ENCODE results near the gene LCP2. TPM values are rescaled to one million over a fixed set of nuclear protein-coding genes. Genes with fewer than 3 reads are reported as not detected.

The LCP2 gene
- total and polyA plus RNA-seq, 2 experiments from 2014 or later = 0.80 TPM; not detected in 1

- Histone ChIP-seq H3K4me2 (no peak overlapping the region), H3K4me3 (no peak overlapping the region), H2AFZ (no peak overlapping the region), H3K27me3 (no peaks in the 10 kb centered on the region), H4K20me1 (ENCODE audit: insufficient read depth, poor library complexity, severe bottlenecking) (no peaks in the 10 kb centered on the region), H3K27ac (no peak overlapping the region), H3K9me3 (ENCODE audit: low read depth) (no peaks in the 10 kb centered on the region), H3K9me2 (replicated peaks; ENCODE audit: insufficient read depth) (no peaks in the 10 kb centered on the region), H3K36me3 (replicated peaks; ENCODE audit: insufficient read depth, low read depth) (no peaks in the 10 kb centered on the region), H3K4me1 (ENCODE audit: insufficient read depth) (peaks cover 3% of the 10 kb centered on the region), H3K79me2 (no peaks in the 10 kb centered on the region)
- TF ChIP-seq EZH2 (IDR thresholded peaks at IDR 0.05; ENCODE audit: borderline replicate concordance) = no peak
- no peak for TF ChIP-seq EZH2phosphoT487 (IDR thresholded peaks at IDR 0.05; ENCODE audit: low read depth, severe bottlenecking, unreplicated experiment)
- TF ChIP-seq CTCF (IDR thresholded peaks at IDR 0.05; ENCODE audit: poor library complexity) = no peak
- DNase-seq (ENCODE audit: low spot score) = no peak
Measured at GRCh38 chr5:170223360-170223759, 74.2 kb downstream of the LCP2 start.

DNA sequence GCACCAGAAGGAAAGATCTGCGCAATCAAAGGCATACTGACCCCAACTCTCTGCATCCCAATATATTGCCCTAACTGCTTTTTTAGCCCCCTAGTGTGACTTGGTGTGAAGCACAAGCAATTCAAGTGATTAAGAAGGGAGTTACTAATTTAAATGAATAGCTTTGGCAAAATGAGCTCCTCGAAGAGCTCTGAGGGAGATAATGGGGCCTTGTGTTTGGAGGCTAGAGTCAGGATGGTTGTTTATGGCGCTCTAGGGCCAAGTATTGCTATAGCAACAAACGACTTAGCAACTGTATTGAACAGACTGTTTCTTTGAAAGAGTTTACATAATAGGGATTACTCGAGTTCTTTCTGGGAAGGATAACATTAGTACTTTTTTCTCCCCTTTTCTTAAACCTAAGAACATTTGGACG, 76.2 kb downstream of the LCP2 start:
- DNase-seq (ENCODE audit: low spot score) = peak; percentile 42
- Histone ChIP-seq H3K4me3 (no peak overlapping the region), H3K79me2 (no peaks in the 10 kb centered on the region), H2AFZ (no peak overlapping the region), H3K9me2 (replicated peaks; ENCODE audit: insufficient read depth) (no peaks in the 10 kb centered on the region), H3K4me1 (ENCODE audit: insufficient read depth) (peaks cover 3% of the 10 kb centered on the region), H4K20me1 (ENCODE audit: insufficient read depth, poor library complexity, severe bottlenecking) (no peaks in the 10 kb centered on the region), H3K27ac (no peak overlapping the region), H3K9me3 (ENCODE audit: low read depth) (no peaks in the 10 kb centered on the region), H3K36me3 (replicated peaks; ENCODE audit: insufficient read depth, low read depth) (no peaks in the 10 kb centered on the region), H3K27me3 (no peaks in the 10 kb centered on the region), H3K4me2 (no peak overlapping the region)
- TF ChIP-seq EZH2 (IDR thresholded peaks at IDR 0.05; ENCODE audit: borderline replicate concordance) (no peak), CTCF (IDR thresholded peaks at IDR 0.05; ENCODE audit: poor library complexity) (no peak), EZH2phosphoT487 (IDR thresholded peaks at IDR 0.05; ENCODE audit: low read depth, severe bottlenecking, unreplicated experiment) (no peak)
- WGBS (ENCODE audit: low lambda C conversion rate, missing lambda C conversion rate) = 39% methylated on average over 6 of the region's 6 CpGs

DNA sequence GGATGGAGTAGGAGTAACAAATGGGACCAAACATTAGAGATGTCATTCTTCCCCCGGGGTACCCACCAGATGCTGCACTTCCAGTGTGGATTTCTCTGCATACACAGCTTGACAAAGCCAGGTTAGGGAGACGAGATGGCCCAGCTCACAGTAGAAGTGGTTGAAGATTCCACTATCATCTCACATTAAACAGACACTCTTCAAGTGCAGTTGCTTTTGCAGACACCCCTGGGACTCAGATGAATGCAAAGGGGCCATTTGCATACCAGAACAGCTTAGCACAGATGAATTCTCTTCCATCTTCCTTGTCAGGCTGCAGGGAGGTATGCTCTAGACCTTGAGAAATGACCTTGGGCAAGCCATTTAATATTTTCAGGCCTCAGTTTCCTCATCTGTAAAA, 77.4 kb downstream of the LCP2 start:
- no peaks in the 10 kb centered on the region for H4K20me1 ChIP-seq (ENCODE audit: insufficient read depth, poor library complexity, severe bottlenecking)
- no peak overlapping the region for H2AFZ ChIP-seq
- no peak for DNase-seq (ENCODE audit: low spot score)
- H3K27ac ChIP-seq = no peak overlapping the region
- no peak overlapping the region for H3K4me3 ChIP-seq
- no peak overlapping the region for H3K4me2 ChIP-seq
- no peaks in the 10 kb centered on the region for H3K9me2 ChIP-seq (replicated peaks; ENCODE audit: insufficient read depth)
- peaks cover 3% of the 10 kb centered on the region for H3K4me1 ChIP-seq (ENCODE audit: insufficient read depth)
- no peaks in the 10 kb centered on the region for H3K27me3 ChIP-seq
- 83% methylated on average over 2 of the region's 2 CpGs for WGBS (ENCODE audit: low lambda C conversion rate, missing lambda C conversion rate)
- H3K79me2 ChIP-seq = no peaks in the 10 kb centered on the region
- H3K36me3 ChIP-seq (replicated peaks; ENCODE audit: insufficient read depth, low read depth) = no peaks in the 10 kb centered on the region
- no peaks in the 10 kb centered on the region for H3K9me3 ChIP-seq (ENCODE audit: low read depth)
- TF ChIP-seq CTCF (IDR thresholded peaks at IDR 0.05; ENCODE audit: poor library complexity) = no peak
- no peak for TF ChIP-seq EZH2phosphoT487 (IDR thresholded peaks at IDR 0.05; ENCODE audit: low read depth, severe bottlenecking, unreplicated experiment)
- TF ChIP-seq EZH2 (IDR thresholded peaks at IDR 0.05; ENCODE audit: borderline replicate concordance) = no peak

DNA sequence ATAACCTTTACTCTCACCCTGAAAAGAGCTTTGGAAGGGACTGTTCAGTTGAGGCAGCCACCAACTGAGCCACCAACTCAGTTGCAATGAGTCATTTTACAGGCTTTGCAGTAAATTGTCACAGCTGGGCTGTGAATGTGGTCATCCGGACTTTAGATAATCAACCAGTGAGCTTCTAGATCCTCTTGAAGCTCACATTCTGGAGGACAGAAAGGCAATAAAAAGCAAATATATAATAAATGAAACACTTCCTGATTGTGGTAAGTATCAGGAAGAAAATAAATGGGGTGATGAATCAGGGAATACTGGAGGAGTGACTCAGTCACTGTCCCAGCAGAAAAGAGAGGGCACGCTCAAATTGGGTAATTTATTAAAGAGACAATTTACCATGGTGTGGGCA, 78.0 kb downstream of the LCP2 start:
- no peak for TF ChIP-seq EZH2phosphoT487 (IDR thresholded peaks at IDR 0.05; ENCODE audit: low read depth, severe bottlenecking, unreplicated experiment)
- TF ChIP-seq EZH2 (IDR thresholded peaks at IDR 0.05; ENCODE audit: borderline replicate concordance) = no peak
- TF ChIP-seq CTCF (IDR thresholded peaks at IDR 0.05; ENCODE audit: poor library complexity) = no peak
- H3K36me3 ChIP-seq (replicated peaks; ENCODE audit: insufficient read depth, low read depth) = no peaks in the 10 kb centered on the region
- H3K27ac ChIP-seq = no peak overlapping the region
- 70% methylated on average over 2 of the region's 2 CpGs for WGBS (ENCODE audit: low lambda C conversion rate, missing lambda C conversion rate)
- peak; percentile 30 for DNase-seq (ENCODE audit: low spot score)
- H3K4me3 ChIP-seq = no peak overlapping the region
- no peaks in the 10 kb centered on the region for H4K20me1 ChIP-seq (ENCODE audit: insufficient read depth, poor library complexity, severe bottlenecking)
- peaks cover 3% of the 10 kb centered on the region for H3K4me1 ChIP-seq (ENCODE audit: insufficient read depth)
- H3K9me2 ChIP-seq (replicated peaks; ENCODE audit: insufficient read depth) = no peaks in the 10 kb centered on the region
- H3K9me3 ChIP-seq (ENCODE audit: low read depth) = no peaks in the 10 kb centered on the region
- H2AFZ ChIP-seq = no peak overlapping the region
- no peak overlapping the region for H3K4me2 ChIP-seq
- no peaks in the 10 kb centered on the region for H3K27me3 ChIP-seq
- H3K79me2 ChIP-seq = no peaks in the 10 kb centered on the region

All from hepatocyte (in vitro differentiated cells).